Transverse colon (tissue), 4 donors: Measurements from ENCODE around the gene TEAD4.

Experiments used
- CTCF ChIP-seq, 5 experiments: fragments of 200-600 bp in 3 of 5; fragments of 450-650 bp in 2 of 5; sonication (generic) in 3 of 5; IDR thresholded peaks; 1 replicate in 2 of 5; 2 replicates in 3 of 5; pipeline ENCODE4 v1.5.1; 2016 to 2017; ENCODE audit warnings: antibody characterized with exemption in 5 of 5, inconsistent platforms in 3 of 5, mild to moderate bottlenecking in 2 of 5, moderate library complexity in 1 of 5
- POLR2A ChIP-seq: fragments of 450-650 bp; IDR thresholded peaks from one replicate; pipeline ENCODE4 v1.6.1; 2016; ENCODE audit warnings: antibody characterized with exemption, mild to moderate bottlenecking, moderate library complexity
- POLR2AphosphoS5 ChIP-seq, 3 donors: sonication (generic); formaldehyde crosslinking; IDR thresholded peaks; one replicate each; pipeline ENCODE4 v1.6.1; 2016; ENCODE audit warnings: antibody characterized with exemption in 3 of 3

DNA sequence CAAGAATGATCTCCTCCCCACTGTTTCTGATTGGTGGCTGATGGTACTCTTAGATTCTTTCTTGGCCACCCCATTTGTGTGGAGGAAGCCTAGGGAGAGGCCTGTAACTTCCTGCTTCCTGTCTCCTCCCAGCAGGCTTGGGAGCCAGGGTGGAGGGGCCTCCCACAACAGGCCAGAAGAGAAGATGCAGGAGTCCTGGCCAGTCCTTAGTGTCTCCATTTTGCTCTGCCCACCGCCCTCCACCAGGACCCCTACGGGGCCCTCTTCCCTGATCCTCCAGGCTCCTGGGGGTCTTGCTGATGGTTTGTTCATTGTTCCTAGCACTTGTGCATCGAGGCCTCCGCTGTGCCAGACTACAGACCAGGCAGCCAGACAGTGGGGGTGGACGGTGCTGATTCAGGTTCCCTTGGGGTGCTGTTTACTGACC is 124.7 kb downstream of the TEAD4 start:
- TF ChIP-seq POLR2AphosphoS5 (IDR thresholded peaks at IDR 0.05) = no peak
- no peak for TF ChIP-seq CTCF (IDR thresholded peaks at IDR 0.05)
- TF ChIP-seq POLR2A = no peak
